IMR-90 (cell line): ENCODE measurements around the gene IL10. TPM values are rescaled to one million over a fixed set of nuclear protein-coding genes. Genes with fewer than 3 reads are reported as not detected.

Experiments
- ATAC-seq: fragments of 200-7000 bp; cut with Tn5 transposase; 2 replicates; pipeline ENCODE4 v1.9.1; 2020; ENCODE audit warnings: low read depth, mild to moderate bottlenecking, moderate library complexity
- BruUV-seq: library from RNA; stranded (reverse); fragments of 400-500 nt; replicated peaks from 2 replicates; lab custom pipeline; 2021; lab: Mats Ljungman, UMichigan
- CTCF ChIA-PET: fragments of 300-600 bp; formaldehyde crosslinking; extraction: SDS; loops from one replicate; lab custom pipeline; 2021; ENCODE audit warnings: antibody characterized with exemption; lab: Yijun Ruan, JAX
- POLR2A ChIA-PET: fragments of 300-600 bp; sonication (Branson Sonifier 250); formaldehyde crosslinking; loops from one replicate; lab custom pipeline; 2022; ENCODE audit warnings: antibody characterized with exemption; ENCODE audit not compliant: unreplicated experiment; lab: Charles Lee
- DNase-seq: peaks from one replicate; pipeline ENCODE4 v3.0.0; 2013
- H2AFZ ChIP-seq: replicated peaks from 2 replicates; pipeline ENCODE3; 2013; ENCODE audit warnings: low read length, mild to moderate bottlenecking; ENCODE audit not compliant: poor library complexity
- H2AK5ac ChIP-seq: 2 replicates; pipeline ENCODE4 v1.6.1; 2013; ENCODE audit warnings: low read depth, low read length, inconsistent platforms
- H2AK9ac ChIP-seq: replicated peaks from 2 replicates; pipeline ENCODE3; 2013; ENCODE audit warnings: mild to moderate bottlenecking, low read depth, low read length, moderate library complexity; ENCODE audit not compliant: poor library complexity
- H2BK120ac ChIP-seq: 2 replicates; pipeline ENCODE4 v1.6.1; 2013; ENCODE audit warnings: low read depth, low read length, inconsistent platforms
- H2BK15ac ChIP-seq: 3 replicates; pipeline ENCODE4 v1.6.1; 2013; ENCODE audit warnings: low read depth, low read length, inconsistent platforms
- H2BK20ac ChIP-seq: 2 replicates; pipeline ENCODE4 v1.6.1; 2013; ENCODE audit warnings: low read depth, mild to moderate bottlenecking, inconsistent platforms, low read length, moderate library complexity
- H2BK5ac ChIP-seq: 2 replicates; pipeline ENCODE4 v1.6.1; 2013; ENCODE audit warnings: mild to moderate bottlenecking, low read depth, low read length, inconsistent platforms; ENCODE audit not compliant: poor library complexity, severe bottlenecking
- H3K14ac ChIP-seq: replicated peaks from 2 replicates; pipeline ENCODE4 v1.6.1; 2013; ENCODE audit warnings: low read depth, low read length, inconsistent platforms
- H3K18ac ChIP-seq: 2 replicates; pipeline ENCODE4 v1.6.1; 2013; ENCODE audit warnings: low read depth, low read length, control low read depth
- H3K23ac ChIP-seq: 2 replicates; pipeline ENCODE4 v1.6.1; 2013; ENCODE audit warnings: low read depth, low read length, inconsistent platforms
- H3K27ac ChIP-seq: 2 replicates; pipeline ENCODE4 v1.5.1; 2013; ENCODE audit warnings: mild to moderate bottlenecking, control low read depth, low read length; ENCODE audit not compliant: insufficient read depth
- H3K27me3 ChIP-seq: 2 replicates; pipeline ENCODE4 v1.6.1; 2013; ENCODE audit warnings: low read length; ENCODE audit not compliant: control insufficient read depth, insufficient read depth
- H3K36me3 ChIP-seq: 2 replicates; pipeline ENCODE4 v1.6.1; 2013; ENCODE audit warnings: low read length, mixed read lengths; ENCODE audit not compliant: control insufficient read depth, insufficient read depth
- H3K4ac ChIP-seq: 2 replicates; pipeline ENCODE4 v1.6.1; 2013; ENCODE audit warnings: low read depth, low read length, inconsistent platforms
- H3K4me1 ChIP-seq: 2 replicates; pipeline ENCODE4 v1.6.1; 2013; ENCODE audit warnings: low read length, mixed read lengths; ENCODE audit not compliant: control insufficient read depth, insufficient read depth
- H3K4me2 ChIP-seq: 2 replicates; pipeline ENCODE4 v1.6.1; 2013; ENCODE audit warnings: low read depth, mild to moderate bottlenecking, control low read depth, low read length, moderate library complexity
- H3K4me3 ChIP-seq: 2 replicates; pipeline ENCODE4 v1.5.1; 2013; ENCODE audit warnings: low read depth, mild to moderate bottlenecking, control low read depth, low read length, moderate library complexity; ENCODE audit not compliant: insufficient read depth
- H3K56ac ChIP-seq: 2 replicates; pipeline ENCODE4 v1.6.1; 2013; ENCODE audit warnings: low read length, inconsistent platforms; ENCODE audit not compliant: insufficient read depth; ENCODE audit errors: extremely low read depth
- H3K79me1 ChIP-seq, 2 experiments: 2 replicates each; pipeline ENCODE4 v1.6.1; 2013; ENCODE audit warnings: low read length in 2 of 2, inconsistent platforms in 1 of 2, low read depth in 1 of 2
- H3K9ac ChIP-seq: 2 replicates; pipeline ENCODE4 v1.6.1; 2013; ENCODE audit warnings: low read depth, low read length, control low read depth
- H3K9me1 ChIP-seq: 2 replicates; pipeline ENCODE4 v1.6.1; 2013; ENCODE audit warnings: low read length, inconsistent platforms; ENCODE audit not compliant: insufficient read depth
- H3K9me3 ChIP-seq: 2 replicates; pipeline ENCODE4 v1.6.1; 2013; ENCODE audit warnings: low read length; ENCODE audit not compliant: control insufficient read depth, insufficient read depth
- H4K20me1 ChIP-seq: 2 replicates; pipeline ENCODE4 v1.6.1; 2013; ENCODE audit warnings: low read length, inconsistent platforms; ENCODE audit not compliant: insufficient read depth
- H4K5ac ChIP-seq: 2 replicates; pipeline ENCODE4 v1.6.1; 2013; ENCODE audit warnings: mild to moderate bottlenecking, low read depth, low read length, control low read depth
- H4K8ac ChIP-seq, 2 experiments: 2 replicates each; pipeline ENCODE4 v1.6.1; 2013; ENCODE audit warnings: low read depth in 2 of 2, low read length in 2 of 2, control low read depth in 1 of 2, inconsistent platforms in 1 of 2
- H4K91ac ChIP-seq: 2 replicates; pipeline ENCODE4 v1.6.1; 2013; ENCODE audit warnings: low read depth, low read length, inconsistent platforms; ENCODE audit not compliant: insufficient read depth
- BHLHE40 ChIP-seq: fragments of 150-350 bp; IDR thresholded peaks from 2 replicates; pipeline ENCODE4 v1.6.1; 2016; ENCODE audit warnings: mild to moderate bottlenecking, low read depth, low read length
- CEBPB ChIP-seq: IDR thresholded peaks from 2 replicates; pipeline ENCODE4 v1.6.1; 2012; ENCODE audit warnings: low read depth, low read length, improper control_type of control experiment
- CHD1 ChIP-seq: IDR thresholded peaks from 2 replicates; pipeline ENCODE4 v1.6.1; 2012; ENCODE audit warnings: low read depth, low read length, improper control_type of control experiment
- CTCF ChIP-seq: conservative IDR thresholded peaks from 2 replicates; pipeline ENCODE4 v1.5.1; 2012; ENCODE audit warnings: mild to moderate bottlenecking, low read depth, low read length, improper control_type of control experiment
- ELK1 ChIP-seq: fragments of 150-350 bp; IDR thresholded peaks from 2 replicates; pipeline ENCODE4 v1.6.1; 2016; ENCODE audit warnings: low read depth, mild to moderate bottlenecking, low read length, moderate library complexity, borderline replicate concordance
- FOS ChIP-seq: fragments of 150-350 bp; IDR thresholded peaks from 2 replicates; pipeline ENCODE4 v1.6.1; 2016; ENCODE audit warnings: low read depth, low read length
- MAFK ChIP-seq: IDR thresholded peaks from 2 replicates; pipeline ENCODE4 v1.6.1; 2012; ENCODE audit warnings: low read depth, low read length, improper control_type of control experiment
- MAZ ChIP-seq: IDR thresholded peaks from 2 replicates; pipeline ENCODE4 v1.6.1; 2012; ENCODE audit warnings: low read depth, mild to moderate bottlenecking, low read length, improper control_type of control experiment, moderate library complexity, borderline replicate concordance
- MXI1 ChIP-seq: IDR thresholded peaks from 2 replicates; pipeline ENCODE4 v1.6.1; 2012; ENCODE audit warnings: low read depth, mild to moderate bottlenecking, low read length, moderate library complexity, borderline replicate concordance
- NFE2L2 ChIP-seq: fragments of 150-350 bp; IDR thresholded peaks from 2 replicates; pipeline ENCODE4 v1.6.1; 2016; ENCODE audit warnings: low read depth, mild to moderate bottlenecking, low read length
- POLR2A ChIP-seq: IDR thresholded peaks from 2 replicates; pipeline ENCODE4 v1.6.1; 2012; ENCODE audit warnings: mild to moderate bottlenecking, low read depth, low read length
- RAD21 ChIP-seq: IDR thresholded peaks from 2 replicates; pipeline ENCODE4 v1.6.1; 2012; ENCODE audit warnings: low read length, improper control_type of control experiment
- RCOR1 ChIP-seq: IDR thresholded peaks from 2 replicates; pipeline ENCODE4 v1.6.1; 2012; ENCODE audit warnings: mild to moderate bottlenecking, low read length, improper control_type of control experiment; ENCODE audit not compliant: insufficient replicate concordance
- SMC3 ChIP-seq: fragments of 150-350 bp; IDR thresholded peaks from 2 replicates; pipeline ENCODE4 v1.6.1; 2016; ENCODE audit warnings: low read depth, mild to moderate bottlenecking, antibody characterized with exemption, low read length, moderate library complexity
- USF2 ChIP-seq: fragments of 150-350 bp; IDR thresholded peaks from 2 replicates; pipeline ENCODE4 v1.6.1; 2017; ENCODE audit warnings: mild to moderate bottlenecking, antibody characterized with exemption, low read length, low read depth
- WGBS, 2 experiments: methylation state at CpG; one replicate each; pipeline versions ENCODE4 v1.1.5 to v1.1.7; 2013; ENCODE audit warnings: missing lambda C conversion rate in 2 of 2; ENCODE audit not compliant: insufficient read length in 1 of 2; ENCODE audit errors: extremely low coverage in 2 of 2; 5-methylcytosine and 5-hydroxymethylcytosine counted together
- dilution Hi-C: fragments of 300-500 bp; cut with HindIII; formaldehyde crosslinking; loops from one replicate; pipeline ENCODE4 v1.14.3; 2018; ENCODE audit warnings: low sequenced_read_pairs; ENCODE audit not compliant: unreplicated experiment
- in situ Hi-C: fragments of 300-500 bp; cut with MboI; formaldehyde crosslinking; loops from 3 replicates; pipeline ENCODE4 v1.14.3; 2019; ENCODE audit warnings: low sequenced_read_pairs, inconsistent platforms, mixed read lengths
- intact Hi-C: fragments of 100-400 bp; cut with micrococcal nuclease; formaldehyde crosslinking; loops from 2 replicates; pipeline ENCODE4 v1.10.0; 2022
- polyA plus RNA-seq, 3 experiments: library from polyadenylated mRNA; depleted of rRNA; stranded (reverse); fragments of >200 nt; gene quantifications; 2 replicates each; pipeline ENCODE4 v1.2.3, GENCODE V29; 2012; ENCODE audit warnings: low replicate concordance in 1 of 3
- total RNA-seq: library from RNA; depleted of rRNA; stranded (reverse); fragments of >200 nt; gene quantifications from 2 replicates; pipeline ENCODE4 v1.2.3, GENCODE V29; 2012

The IL10 gene
- total and polyA plus RNA-seq, 2 of the 4 experiments (the other 2 are of a cell fraction): not detected

GRCh38 chr1:206803221-206803730 lies 31.0 kb upstream of the IL10 start:
- Histone ChIP-seq H3K4me1 (no peaks in the 10 kb centered on the region), H3K27me3 (peaks cover 5% of the 10 kb centered on the region; the same call in 1 of the 2 replicates), H3K4ac (no peak overlapping the region), H3K18ac (no peak overlapping the region), H4K8ac (no peak overlapping the region), H3K9me1 (no peaks in the 10 kb centered on the region), H4K91ac (no peak overlapping the region), H3K36me3 (no peaks in the 10 kb centered on the region), H3K4me3 (no peak overlapping the region), H3K79me1 (no peaks in the 10 kb centered on the region), H3K14ac (no peak overlapping the region), H3K9ac (no peak overlapping the region), H2BK20ac (no peak overlapping the region), H3K4me2 (no peak overlapping the region), H3K56ac (no peak overlapping the region), H3K23ac (no peak overlapping the region), H2BK120ac (no peak overlapping the region), H3K9me3 (no peaks in the 10 kb centered on the region), H2AFZ (no peak overlapping the region), H4K5ac (no peak overlapping the region), H2BK15ac (0 out of 3 replicates have a peak overlapping the region, but pooled peaks have one; percentile 55), H2AK5ac (no peak overlapping the region), H2BK5ac (no peak overlapping the region), H4K20me1 (no peaks in the 10 kb centered on the region), H3K27ac (no peak overlapping the region), H2AK9ac (peak overlapping the region; percentile 66)
- ChIA-PET POLR2A (no interaction called here), CTCF (interaction anchor here (0.6 kb wide), 1 partner anchor 28 kb away, joined by 4 read pairs; no protein-coding TSS in a partner anchor)
- dilution Hi-C loops: no loop called here
- no TSS peak for BruUV-seq
- in situ Hi-C loops: no loop called here
- no peak for ATAC-seq
- WGBS, 2 experiments: 80% methylated on average over 1 of the region's 8 CpGs; no CpG with 5 or more reads in 1 of the 2 experiments
- DNase-seq: no peak
- no peak for TF ChIP-seq RCOR1
- TF ChIP-seq BHLHE40: no peak
- no peak for TF ChIP-seq SMC3
- no peak for TF ChIP-seq MAFK
- no peak for TF ChIP-seq USF2
- TF ChIP-seq CHD1: no peak
- TF ChIP-seq CTCF: no peak
- no peak for TF ChIP-seq FOS
- no peak for TF ChIP-seq POLR2A
- no peak for TF ChIP-seq MXI1
- no peak for TF ChIP-seq RAD21
- TF ChIP-seq MAZ: no peak
- TF ChIP-seq ELK1: no peak
- no peak for TF ChIP-seq NFE2L2
- TF ChIP-seq CEBPB: no peak
- intact Hi-C loops: no loop called here
